NCI-H146 (cell line): ENCODE results near the gene VASH1.
A peak's percentile ranks its signal among the peaks of the same experiment; 100 is the strongest.

Experiments used
- DNase-seq: peaks from one replicate; lab custom pipeline; 2025; lab: John Stamatoyannopoulos, UW

Gene VASH1

GRCh38 chr14:76784881-76785280, 23.6 kb downstream of the VASH1 start:
- DNase-seq = peak; percentile 71

- DNase-seq = no peak
Measured at GRCh38 chr14:76786601-76787000, 25.3 kb downstream of the VASH1 start.

GRCh38 chr14:76792422-76792821, 31.2 kb downstream of the VASH1 start:
- DNase-seq = no peak

- DNase-seq = no peak
Measured at GRCh38 chr14:76793324-76793723, 32.1 kb downstream of the VASH1 start.

- DNase-seq = no peak
Measured at GRCh38 chr14:76793956-76794355, 32.7 kb downstream of the VASH1 start.

GRCh38 chr14:76806446-76806845, 45.2 kb downstream of the VASH1 start:
- no peak for DNase-seq

- no peak for DNase-seq
Measured at GRCh38 chr14:76808011-76808410, 46.7 kb downstream of the VASH1 start.

- no peak for DNase-seq
Measured at GRCh38 chr14:76808990-76809389, 47.7 kb downstream of the VASH1 start.

- DNase-seq = no peak
Measured at GRCh38 chr14:76810525-76810924, 49.3 kb downstream of the VASH1 start.

GRCh38 chr14:76810953-76811400, 49.7 kb downstream of the VASH1 start:
- no peak for DNase-seq

GRCh38 chr14:76811561-76811960, 50.3 kb downstream of the VASH1 start:
- DNase-seq = no peak

GRCh38 chr14:76812093-76812421, 50.8 kb downstream of the VASH1 start:
- DNase-seq = peak; percentile 55

- peak; percentile 92 for DNase-seq
Measured at GRCh38 chr14:76812422-76813383, 51.4 kb downstream of the VASH1 start, which contains the start of gene ANGEL1. TSS of gene ANGEL1 (minus strand) at chr14:76812882. CDS start at chr14:76812827, 55 bp downstream.

GRCh38 chr14:76814726-76815645, 53.7 kb downstream of the VASH1 start:
- no peak for DNase-seq

GRCh38 chr14:76820700-76821099, 59.4 kb downstream of the VASH1 start:
- no peak for DNase-seq

- no peak for DNase-seq
Measured at GRCh38 chr14:76826122-76826521, 64.9 kb downstream of the VASH1 start, which contains the start of gene LRRC74A. TSS of gene LRRC74A (plus strand) at chr14:76826408. CDS start at chr14:76826698, 290 bp downstream.

GRCh38 chr14:76827696-76828296, 66.5 kb downstream of the VASH1 start:
- DNase-seq = no peak

GRCh38 chr14:76828339-76829012, 67.2 kb downstream of the VASH1 start:
- no peak for DNase-seq

GRCh38 chr14:76829013-76829365, 67.7 kb downstream of the VASH1 start:
- no peak for DNase-seq

- DNase-seq = no peak
Measured at GRCh38 chr14:76829650-76830421, 68.6 kb downstream of the VASH1 start.

GRCh38 chr14:76830556-76830955, 69.3 kb downstream of the VASH1 start:
- DNase-seq = no peak
